ENCODE data around the gene ITPR2.
"Not testable (repeated sequence)": the region's sequence is repeated elsewhere in the genome, so short reads cannot be mapped to it uniquely, and the experiment has no call there.

ITPR2 gene

DNA sequence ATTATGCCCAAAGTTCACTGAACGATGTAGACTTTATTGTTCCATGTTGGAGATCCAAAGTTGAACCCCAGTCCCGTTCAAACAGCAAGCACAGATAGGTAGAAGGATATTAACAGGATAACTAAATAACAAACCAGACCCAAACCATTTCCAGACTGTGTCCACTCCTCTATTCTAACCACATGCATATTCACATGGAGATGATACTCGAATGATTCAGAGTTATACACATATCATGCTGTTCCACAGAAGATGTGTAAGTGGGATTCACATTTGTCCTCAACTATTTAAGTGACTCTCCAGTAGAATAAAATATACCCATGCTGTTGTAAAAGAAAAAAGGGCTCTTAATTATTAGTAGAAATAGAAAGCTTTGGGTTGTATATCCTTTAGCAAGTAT, 185.9 kb downstream of the ITPR2 start:
- no peak for DNase-seq (ENCODE audit: extremely low read depth, low read depth)
- TF ChIP-seq, protein P1, sequence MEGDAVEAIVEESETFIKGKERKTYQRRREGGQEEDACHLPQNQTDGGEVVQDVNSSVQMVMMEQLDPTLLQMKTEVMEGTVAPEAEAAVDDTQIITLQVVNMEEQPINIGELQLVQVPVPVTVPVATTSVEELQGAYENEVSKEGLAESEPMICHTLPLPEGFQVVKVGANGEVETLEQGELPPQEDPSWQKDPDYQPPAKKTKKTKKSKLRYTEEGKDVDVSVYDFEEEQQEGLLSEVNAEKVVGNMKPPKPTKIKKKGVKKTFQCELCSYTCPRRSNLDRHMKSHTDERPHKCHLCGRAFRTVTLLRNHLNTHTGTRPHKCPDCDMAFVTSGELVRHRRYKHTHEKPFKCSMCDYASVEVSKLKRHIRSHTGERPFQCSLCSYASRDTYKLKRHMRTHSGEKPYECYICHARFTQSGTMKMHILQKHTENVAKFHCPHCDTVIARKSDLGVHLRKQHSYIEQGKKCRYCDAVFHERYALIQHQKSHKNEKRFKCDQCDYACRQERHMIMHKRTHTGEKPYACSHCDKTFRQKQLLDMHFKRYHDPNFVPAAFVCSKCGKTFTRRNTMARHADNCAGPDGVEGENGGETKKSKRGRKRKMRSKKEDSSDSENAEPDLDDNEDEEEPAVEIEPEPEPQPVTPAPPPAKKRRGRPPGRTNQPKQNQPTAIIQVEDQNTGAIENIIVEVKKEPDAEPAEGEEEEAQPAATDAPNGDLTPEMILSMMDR (IDR thresholded peaks at IDR 0.05; ENCODE audit: low read depth, low read length, missing control alignments) = no peak
- H3K4me3 ChIP-seq (replicated peaks; ENCODE audit: low read depth, low read length) = no peak overlapping the region

DNA sequence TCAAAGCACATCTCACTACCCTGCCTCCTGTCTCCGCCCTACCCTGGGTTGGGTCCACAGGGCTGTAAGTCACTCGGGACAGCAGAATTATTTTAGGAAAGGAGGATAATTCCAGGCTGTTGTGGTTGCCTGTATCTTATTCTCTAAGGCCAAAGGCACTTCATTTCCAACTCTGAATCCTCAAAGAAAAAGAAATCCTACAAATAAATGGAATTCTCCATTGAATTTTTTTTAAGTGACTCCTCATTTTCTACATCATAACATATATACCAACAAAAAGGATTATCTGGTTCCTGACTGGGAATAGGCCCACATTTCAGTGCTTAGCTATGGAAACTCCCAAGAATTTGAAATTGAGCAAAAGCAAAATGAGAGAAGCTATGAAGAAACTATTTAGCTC, 186.4 kb downstream of the ITPR2 start:
- DNase-seq (ENCODE audit: extremely low read depth, low read depth) = no peak
- TF ChIP-seq, protein P1 (IDR thresholded peaks at IDR 0.05; ENCODE audit: low read depth, low read length, missing control alignments) = no peak
- H3K4me3 ChIP-seq (replicated peaks; ENCODE audit: low read depth, low read length) = no peak overlapping the region

DNA sequence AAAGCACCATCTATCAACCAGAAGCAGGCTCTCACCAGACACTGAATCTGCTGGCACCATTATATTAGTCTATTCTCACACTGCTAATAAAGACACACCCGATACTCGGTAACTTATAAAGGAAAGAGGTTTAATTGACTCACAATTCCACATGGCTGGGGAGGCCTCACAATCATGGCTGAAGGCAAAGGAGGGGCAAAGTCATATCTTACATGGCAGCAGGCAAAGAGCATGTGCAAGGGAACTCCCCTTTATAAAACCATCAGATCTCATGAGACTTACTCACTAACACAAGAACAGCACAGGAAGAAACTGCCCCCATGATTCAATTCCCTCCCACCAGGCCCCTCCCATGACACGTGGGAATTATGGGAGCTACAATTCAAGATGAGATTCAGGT, 188.6 kb downstream of the ITPR2 start:
- not testable (repeated sequence) for H3K4me3 ChIP-seq (replicated peaks; ENCODE audit: low read depth, low read length); DNase-seq (ENCODE audit: extremely low read depth, low read depth)

DNA sequence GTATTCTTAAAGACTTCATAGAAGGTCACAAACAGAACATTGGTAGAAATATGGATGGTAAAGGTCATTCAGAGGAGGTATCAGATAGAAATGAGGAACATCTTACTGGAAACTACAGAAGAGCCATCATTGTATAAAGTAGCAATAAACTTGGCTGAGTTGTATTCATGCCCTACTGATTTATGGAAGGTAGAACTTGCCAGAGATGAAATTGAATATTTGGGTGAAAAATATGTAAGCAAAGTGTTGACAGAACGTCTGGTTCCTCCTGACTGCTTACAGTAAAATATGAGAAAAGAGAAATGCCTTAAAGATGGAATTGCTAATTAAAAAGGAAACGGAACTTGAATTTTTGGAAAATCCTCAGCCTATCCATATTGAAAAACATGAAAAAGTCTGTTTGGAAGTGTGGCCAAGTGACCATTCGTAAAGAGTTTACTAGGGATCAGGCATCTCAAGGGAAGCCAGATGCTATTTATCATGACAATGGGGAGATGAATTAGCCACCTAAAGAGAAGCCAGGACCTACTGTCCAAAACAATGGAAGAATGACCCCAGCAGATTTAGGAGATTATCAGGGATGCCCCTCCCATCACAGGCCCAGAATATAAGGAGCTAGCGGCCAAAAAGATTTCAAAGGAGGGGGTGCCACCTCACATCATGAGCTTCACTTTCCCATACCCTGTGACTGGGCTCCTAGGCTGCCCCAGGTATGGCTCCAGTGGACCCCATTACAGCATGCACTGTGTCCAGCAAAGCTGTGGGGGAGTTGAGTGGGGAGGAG, 189.3 kb downstream of the ITPR2 start:
- TF ChIP-seq, protein P1 (IDR thresholded peaks at IDR 0.05; ENCODE audit: low read depth, low read length, missing control alignments) = no peak
- no peak overlapping the region for H3K4me3 ChIP-seq (replicated peaks; ENCODE audit: low read depth, low read length)
- DNase-seq (ENCODE audit: extremely low read depth, low read depth) = no peak

DNA sequence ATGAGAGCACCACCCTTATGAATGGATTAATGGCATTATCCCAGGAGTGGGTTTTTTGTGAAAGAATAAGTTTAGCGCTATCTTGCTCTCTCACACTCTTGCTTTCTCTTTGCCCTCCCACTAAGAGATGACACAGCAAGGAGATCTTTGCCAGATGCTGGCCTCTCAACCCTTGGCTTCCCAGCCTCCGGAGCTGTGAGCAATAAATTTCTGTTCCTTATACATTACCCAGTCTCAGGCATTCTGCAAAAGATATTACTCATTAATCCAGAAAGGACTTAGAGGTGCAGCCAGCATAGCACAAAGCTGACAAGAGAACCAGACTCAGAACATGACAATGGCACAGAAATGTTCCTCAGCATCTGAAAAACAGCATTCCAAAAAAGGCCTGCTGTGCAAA, 190.6 kb downstream of the ITPR2 start:
- DNase-seq (ENCODE audit: extremely low read depth, low read depth) = peak; percentile 11
- TF ChIP-seq, protein P1 (IDR thresholded peaks at IDR 0.05; ENCODE audit: low read depth, low read length, missing control alignments) = no peak
- H3K4me3 ChIP-seq (replicated peaks; ENCODE audit: low read depth, low read length) = no peak overlapping the region

DNA sequence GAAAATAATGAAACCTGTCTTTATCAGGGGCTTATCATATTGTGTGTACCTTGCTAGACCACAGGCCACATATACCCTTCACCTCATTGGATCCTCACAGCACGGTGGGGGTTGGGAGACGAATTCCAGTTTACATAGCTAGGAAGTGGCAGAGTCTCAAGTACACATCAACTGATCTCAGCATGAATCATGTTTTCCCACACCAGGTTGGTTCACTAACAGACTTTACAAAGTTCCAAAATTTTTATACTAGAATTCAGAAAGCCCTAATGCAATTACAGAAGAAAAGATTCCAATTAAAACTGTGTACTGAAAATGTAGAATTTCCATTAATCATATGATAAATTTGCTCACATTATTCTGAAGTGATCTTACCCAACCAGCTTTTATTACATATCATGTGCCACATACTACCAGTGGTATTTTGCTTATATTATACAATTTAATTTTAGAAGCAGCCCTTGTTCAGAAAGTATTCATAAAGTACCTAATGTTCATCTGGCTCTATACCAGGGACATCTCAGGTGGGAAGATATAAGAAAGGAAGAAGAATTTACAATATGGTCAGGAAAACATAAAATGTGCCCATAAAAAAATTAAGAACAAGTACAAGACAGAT, 196.2 kb downstream of the ITPR2 start:
- TF ChIP-seq, protein P1 (IDR thresholded peaks at IDR 0.05; ENCODE audit: low read depth, low read length, missing control alignments) = no peak
- no peak overlapping the region for H3K4me3 ChIP-seq (replicated peaks; ENCODE audit: low read depth, low read length)
- DNase-seq (ENCODE audit: extremely low read depth, low read depth) = peak; percentile 33

DNA sequence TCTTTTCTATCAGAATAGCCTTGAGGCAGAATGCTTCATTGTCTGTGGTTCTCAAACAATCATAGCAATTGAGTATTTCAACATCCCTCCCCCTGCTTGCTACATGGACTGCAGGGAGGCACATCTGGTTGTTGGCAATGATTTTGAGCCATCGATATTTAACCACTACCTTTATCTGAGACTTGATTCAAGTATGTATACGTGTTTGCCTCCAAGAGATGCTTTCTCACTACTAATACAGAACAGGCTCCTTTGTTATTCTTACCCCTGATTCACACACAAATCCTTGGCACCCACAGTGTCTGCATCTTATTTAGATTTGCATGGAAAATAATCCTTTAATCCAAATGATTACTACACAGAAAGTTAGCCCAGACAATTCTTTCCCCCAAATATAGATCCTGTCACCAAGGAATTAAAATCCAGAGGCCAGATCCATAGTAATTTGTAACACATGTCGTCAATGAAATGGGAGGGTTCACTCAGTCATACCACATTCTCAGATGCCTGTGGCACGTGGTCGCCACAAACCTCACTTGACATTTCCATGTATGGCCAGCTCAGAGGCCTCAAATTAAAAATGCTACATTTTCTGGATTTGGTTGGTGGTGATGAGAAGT, 199.3 kb downstream of the ITPR2 start:
- DNase-seq (ENCODE audit: extremely low read depth, low read depth) = peak; percentile 66
- TF ChIP-seq, protein P1 (IDR thresholded peaks at IDR 0.05; ENCODE audit: low read depth, low read length, missing control alignments) = no peak
- H3K4me3 ChIP-seq (replicated peaks; ENCODE audit: low read depth, low read length) = no peak overlapping the region

All from HFF-Myc (cell line).